Measurements from ENCODE around the gene HIF1A.

Gene HIF1A

GRCh38 chr14:61710853-61711817 lies 15.8 kb downstream of the HIF1A start:
- Histone ChIP-seq H3K4me1 (peaks cover 45 to 89% (median 70%) of the 10 kb centered on the region in 10 experiments), H3K27me3 (no peaks in the 10 kb centered on the region), H3K9ac (peak overlapping the region in 4 of 11 experiments; percentile 8 to 66 (median 45); a peak in 7 of 22 replicates), H3K9me3 (replicated peaks in 1 of 11) (peaks cover 0 to 16% (median 10%) of the 10 kb centered on the region in 11 experiments; a peak in 16 of 22 replicates), H3K4me3 (peak overlapping the region in 3 of 10 experiments; percentile 9 to 43 (median 27); a peak in 6 of 20 replicates), H3K4me2 (peak overlapping the region; percentile 26 to 93 (median 43); a peak in 21 of 22 replicates), H3K36me3 (peaks cover 10 to 42% (median 16%) of the 10 kb centered on the region in 11 experiments; a peak in 21 of 22 replicates), H3K27ac (peak overlapping the region in 2 of 11 experiments; percentile 11 to 19; a peak in 3 of 22 replicates), H4K20me1 (peaks cover 92 to 98% (median 93%) of the 10 kb centered on the region in 11 experiments)
- no peak for TF ChIP-seq Cebpa-rat (IDR thresholded peaks at IDR 0.05)

DNA sequence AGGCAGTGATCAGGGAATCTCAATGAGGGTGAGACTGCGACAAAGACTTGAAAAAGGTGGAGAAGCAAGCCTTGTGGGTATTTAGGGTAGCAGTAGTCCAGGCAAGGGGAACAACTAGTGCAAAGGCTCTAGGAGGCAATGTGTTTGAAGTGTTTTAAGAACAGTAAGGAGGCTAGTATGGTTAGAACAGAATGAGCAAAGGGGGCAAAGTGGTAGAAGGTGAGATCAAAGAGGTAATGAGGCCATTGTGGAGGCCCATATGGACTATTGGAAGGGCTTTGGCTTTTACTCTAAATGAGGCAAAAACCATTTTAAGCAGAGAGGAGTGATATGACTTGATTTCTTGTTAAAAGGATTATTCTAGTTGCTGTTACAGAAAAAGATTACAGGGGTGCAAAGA lies 16.8 kb downstream of the HIF1A start:
- Histone ChIP-seq H3K9me3 (replicated peaks in 1 of 11) (peaks cover 0 to 6% (median under 1%) of the 10 kb centered on the region in 11 experiments; a peak in 9 of 22 replicates), H3K27me3 (no peaks in the 10 kb centered on the region), H3K4me2 (peak overlapping the region in 10 of 11 experiments; percentile 22 to 93 (median 48); a peak in 20 of 22 replicates), H3K36me3 (peaks cover 0 to 32% (median 10%) of the 10 kb centered on the region in 11 experiments; a peak in 9 of 22 replicates), H4K20me1 (peaks cover 92 to 98% (median 93%) of the 10 kb centered on the region in 11 experiments), H3K27ac (no peak overlapping the region), H3K4me1 (peaks cover 53 to 90% (median 80%) of the 10 kb centered on the region in 10 experiments), H3K4me3 (peak overlapping the region in 2 of 10 experiments; percentile 31 to 43; a peak in 3 of 20 replicates), H3K9ac (peak overlapping the region in 2 of 11 experiments; percentile 60 to 66; a peak in 3 of 22 replicates)
- TF ChIP-seq Cebpa-rat (IDR thresholded peaks at IDR 0.05) = no peak

- peak overlapping the region in 2 of 11 experiments; percentile 43 to 60; a peak in 2 of 22 replicates for H3K9ac ChIP-seq
- H3K4me1 ChIP-seq = peaks cover 70 to 99% (median 92%) of the 10 kb centered on the region in 10 experiments
- H3K4me3 ChIP-seq = peak overlapping the region in 2 of 10 experiments; percentile 9 to 43; a peak in 3 of 20 replicates
- peak overlapping the region; percentile 13 to 93 (median 47); a peak in 19 of 22 replicates for H3K4me2 ChIP-seq
- peaks cover 100% of the 10 kb centered on the region in 11 experiments for H4K20me1 ChIP-seq
- H3K27ac ChIP-seq = no peak overlapping the region; a peak in 1 of 22 replicates
- no peak for TF ChIP-seq Cebpa-rat (IDR thresholded peaks at IDR 0.05)
- H3K27me3 ChIP-seq = no peaks in the 10 kb centered on the region
- 0 out of 22 replicates have a peak, but pooled peaks cover 0 to under 1% (median 0%) of the 10 kb centered on the region in 11 experiments for H3K9me3 ChIP-seq (replicated peaks in 1 of 11)
- H3K36me3 ChIP-seq = peaks cover 0 to 37% (median 10%) of the 10 kb centered on the region in 11 experiments; a peak in 8 of 22 replicates
Measured at GRCh38 chr14:61713724-61714437, 18.6 kb downstream of the HIF1A start.

DNA sequence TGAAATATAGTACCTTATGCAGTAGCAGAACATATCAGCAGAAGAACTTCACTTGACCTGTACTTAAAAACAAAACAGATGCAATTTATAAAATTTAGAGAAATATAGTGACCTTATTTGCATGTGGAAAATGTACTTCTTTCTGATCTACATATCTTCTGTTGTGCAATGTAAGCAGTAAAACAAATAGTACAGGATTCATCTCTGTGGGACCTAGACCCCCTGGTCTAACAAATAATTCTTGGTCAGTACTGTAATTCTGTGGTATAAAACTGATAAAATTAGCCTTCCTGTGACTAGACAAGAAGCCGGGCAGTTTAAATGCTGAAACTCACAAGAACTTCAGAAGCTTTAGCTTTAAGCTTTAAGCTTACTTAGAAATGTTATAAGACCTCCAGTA lies 21.6 kb downstream of the HIF1A start:
- H3K27ac ChIP-seq = peak overlapping the region in 5 of 11 experiments; percentile 1 to 36 (median 27); a peak in 3 of 22 replicates

DNA sequence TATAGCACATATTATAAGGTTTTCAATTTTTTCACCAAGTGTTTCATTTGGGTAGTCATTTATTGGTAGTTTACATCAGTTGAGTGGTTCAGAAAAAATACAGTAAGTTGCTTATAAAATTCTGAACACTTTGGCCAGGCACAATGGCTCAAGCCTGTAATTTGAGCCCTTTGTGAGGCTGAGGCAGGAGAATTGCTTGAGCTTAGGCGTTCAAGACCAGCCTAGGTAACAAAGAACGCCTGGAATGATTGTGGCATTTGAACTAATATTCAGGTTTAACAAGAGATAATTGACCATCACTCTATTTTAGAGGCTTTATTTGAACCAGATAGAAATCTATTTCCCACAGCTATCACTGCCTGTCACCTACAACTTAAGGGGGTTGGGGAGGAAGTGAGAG lies 22.7 kb downstream of the HIF1A start:
- peaks cover 61 to 99% (median 76%) of the 10 kb centered on the region in 10 experiments for H3K4me1 ChIP-seq
- H3K27me3 ChIP-seq = no peaks in the 10 kb centered on the region
- H3K9me3 ChIP-seq (replicated peaks in 1 of 11) = no peaks in the 10 kb centered on the region
- H4K20me1 ChIP-seq = peaks cover 94 to 100% (median 100%) of the 10 kb centered on the region in 11 experiments
- peak overlapping the region in 1 of 10 experiments; percentile 35; a peak in 1 of 20 replicates for H3K4me3 ChIP-seq
- peak overlapping the region; percentile 56 to 93 (median 76) for H3K4me2 ChIP-seq
- peak overlapping the region in 2 of 11 experiments; percentile 27; a peak in 3 of 22 replicates for H3K27ac ChIP-seq
- peaks cover 24 to 67% (median 38%) of the 10 kb centered on the region in 11 experiments for H3K36me3 ChIP-seq
- peak overlapping the region in 3 of 11 experiments; percentile 0 to 71 (median 12); a peak in 4 of 22 replicates for H3K9ac ChIP-seq
- TF ChIP-seq Cebpa-rat (IDR thresholded peaks at IDR 0.05) = no peak

More for the DNA sequence above, 21.6 kb downstream of the HIF1A start:
- Histone ChIP-seq H3K4me2 (peak overlapping the region; percentile 46 to 93 (median 76); a peak in 21 of 22 replicates), H3K9me3 (replicated peaks in 1 of 11) (no peaks in the 10 kb centered on the region), H3K4me3 (peak overlapping the region in 1 of 10 experiments; percentile 35; a peak in 2 of 20 replicates), H3K36me3 (peaks cover 13 to 60% (median 31%) of the 10 kb centered on the region in 11 experiments), H3K9ac (peak overlapping the region in 2 of 11 experiments; percentile 55 to 71; a peak in 3 of 22 replicates), H4K20me1 (peaks cover 98 to 100% (median 100%) of the 10 kb centered on the region in 11 experiments), H3K4me1 (peaks cover 67 to 100% (median 86%) of the 10 kb centered on the region in 10 experiments), H3K27me3 (no peaks in the 10 kb centered on the region)
- TF ChIP-seq Cebpa-rat (IDR thresholded peaks at IDR 0.05) = no peak

- Histone ChIP-seq H3K36me3 (peaks cover 39 to 74% (median 47%) of the 10 kb centered on the region in 11 experiments), H3K27me3 (no peaks in the 10 kb centered on the region), H3K9me3 (replicated peaks in 1 of 11) (no peaks in the 10 kb centered on the region), H3K4me1 (peaks cover 51 to 99% (median 63%) of the 10 kb centered on the region in 10 experiments), H4K20me1 (peaks cover 87 to 100% (median 100%) of the 10 kb centered on the region in 11 experiments), H3K27ac (peak overlapping the region; percentile 4 to 55 (median 36); a peak in 20 of 22 replicates), H3K4me3 (peak overlapping the region in 6 of 10 experiments; percentile 12 to 36 (median 30); a peak in 9 of 20 replicates), H3K9ac (peak overlapping the region; percentile 9 to 71 (median 36); a peak in 16 of 22 replicates), H3K4me2 (peak overlapping the region; percentile 56 to 93 (median 77))
- TF ChIP-seq Cebpa-rat (IDR thresholded peaks at IDR 0.05) = no peak
Measured at GRCh38 chr14:61719344-61720293, 24.3 kb downstream of the HIF1A start.

GRCh38 chr14:61720294-61720661 lies 25.0 kb downstream of the HIF1A start:
- Histone ChIP-seq H3K9ac (peak overlapping the region in 9 of 11 experiments; percentile 15 to 71 (median 51); a peak in 13 of 22 replicates), H3K27me3 (no peaks in the 10 kb centered on the region), H3K36me3 (peaks cover 45 to 74% (median 54%) of the 10 kb centered on the region in 11 experiments), H3K27ac (peak overlapping the region; percentile 4 to 55 (median 36); a peak in 20 of 22 replicates), H3K4me2 (peak overlapping the region; percentile 56 to 93 (median 77); a peak in 20 of 22 replicates), H4K20me1 (peaks cover 83 to 100% (median 100%) of the 10 kb centered on the region in 11 experiments), H3K4me1 (peaks cover 47 to 97% (median 57%) of the 10 kb centered on the region in 10 experiments), H3K9me3 (replicated peaks in 1 of 11) (no peaks in the 10 kb centered on the region), H3K4me3 (peak overlapping the region in 4 of 10 experiments; percentile 12 to 35 (median 28); a peak in 5 of 20 replicates)
- no peak for TF ChIP-seq Cebpa-rat (IDR thresholded peaks at IDR 0.05)
